GM19239 (cell line): Measurements from ENCODE around the gene SRBD1.
"Not testable (repeated sequence)": the region's sequence is repeated elsewhere in the genome, so short reads cannot be mapped to it uniquely, and the experiment has no call there.

Experiments
- DNase-seq: peaks from one replicate; pipeline ENCODE4 v3.0.0; 2011; ENCODE audit warnings: low spot score; ENCODE audit not compliant: insufficient read length
- FAIRE-seq: peaks from 2 replicates; lab custom pipeline; 2011; peaks lifted over from hg19 to GRCh38; lab: Jason Lieb, UNC

SRBD1 gene

GRCh38 chr2:45438872-45439665, 172.0 kb downstream of the SRBD1 start:
- FAIRE-seq (no peak), DNase-seq (no peak)

- DNase-seq: no peak
- FAIRE-seq: no peak
These were observed 174.6 kb downstream of the SRBD1 start for GRCh38 chr2:45436456-45436855.

DNA sequence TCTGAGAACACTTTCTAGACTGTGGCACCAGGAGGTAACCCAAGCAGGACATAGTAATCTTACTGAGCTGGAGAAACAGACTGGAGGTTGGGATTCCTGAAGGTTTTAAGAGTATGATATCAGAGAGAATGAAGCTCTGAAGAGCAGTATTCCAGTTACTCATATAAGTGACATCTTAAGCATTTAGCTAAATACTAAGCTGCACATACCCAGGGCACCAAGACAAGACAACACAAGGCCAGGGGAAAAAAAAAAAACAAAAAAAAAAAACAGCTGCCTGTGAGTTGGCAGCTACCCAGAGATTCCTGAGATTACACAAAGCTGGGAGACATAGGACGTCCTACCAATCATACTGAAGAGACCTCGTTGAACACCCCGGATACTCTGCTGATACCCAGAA, 175.8 kb downstream of the SRBD1 start:
- DNase-seq (no peak), FAIRE-seq (no peak)

DNA sequence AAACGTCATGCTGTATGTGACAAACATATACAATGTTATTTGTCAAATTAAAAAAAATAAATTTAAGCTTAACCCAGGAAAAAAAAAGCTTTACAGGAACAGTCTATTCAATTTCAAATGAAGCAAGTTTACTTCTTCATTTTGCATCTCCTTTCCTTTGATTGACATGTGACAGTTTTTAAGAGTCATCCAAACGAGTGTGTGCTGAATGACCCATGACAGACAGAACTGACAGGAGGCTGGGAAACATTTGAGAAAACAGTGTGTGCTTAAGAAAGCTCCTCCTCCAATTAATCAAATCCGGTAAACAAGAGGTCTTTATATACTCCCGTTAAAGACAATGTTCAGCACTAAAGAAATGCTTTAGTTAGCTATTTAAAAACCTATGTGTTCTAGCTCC, 177.7 kb downstream of the SRBD1 start:
- DNase-seq (no peak), FAIRE-seq (no peak)

- FAIRE-seq (no peak), DNase-seq (no peak)
These were observed 178.7 kb downstream of the SRBD1 start for GRCh38 chr2:45432406-45432805.

DNA sequence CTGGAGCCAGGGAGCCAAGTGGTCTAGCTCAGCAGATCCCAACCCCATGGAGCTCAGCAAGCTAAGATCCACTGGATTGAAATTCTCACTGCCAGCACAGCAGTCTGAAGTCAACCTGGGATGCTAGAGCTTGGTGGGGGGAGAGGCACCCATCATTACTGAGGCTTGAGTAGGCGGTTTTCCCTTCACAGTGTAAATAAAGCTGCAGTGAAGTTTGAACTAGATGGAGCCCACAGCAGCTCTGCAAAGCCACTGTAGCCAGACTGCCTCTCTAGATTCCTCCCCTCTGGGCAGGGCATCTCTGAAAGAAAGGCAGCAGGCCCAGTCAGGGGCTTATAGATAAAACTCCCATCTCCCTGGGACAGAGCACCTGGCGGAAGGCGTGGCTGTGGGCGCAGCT, 185.0 kb downstream of the SRBD1 start:
- DNase-seq, FAIRE-seq: not testable (repeated sequence)

GRCh38 chr2:45422921-45423320, 188.1 kb downstream of the SRBD1 start:
- FAIRE-seq: no peak
- no peak for DNase-seq

DNA sequence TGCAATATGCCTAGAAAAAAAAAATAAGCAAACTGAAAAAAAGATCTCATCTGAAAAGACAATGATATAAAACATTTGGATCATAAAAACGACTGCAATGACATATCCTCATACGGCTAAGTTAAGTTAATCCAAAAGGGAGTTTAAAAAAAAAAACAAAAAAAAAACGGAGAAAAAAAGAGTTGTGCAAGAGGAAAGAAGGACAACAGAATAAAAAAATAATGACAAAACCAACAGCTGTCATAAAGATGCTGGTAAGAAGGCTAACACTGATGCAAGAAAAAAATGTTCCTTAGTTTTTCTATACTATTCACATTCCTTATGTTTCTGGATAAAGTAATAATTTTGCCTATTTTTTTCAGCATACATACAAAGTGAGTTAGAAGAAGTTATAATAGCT, 192.5 kb downstream of the SRBD1 start:
- no peak for DNase-seq
- no peak for FAIRE-seq

DNA sequence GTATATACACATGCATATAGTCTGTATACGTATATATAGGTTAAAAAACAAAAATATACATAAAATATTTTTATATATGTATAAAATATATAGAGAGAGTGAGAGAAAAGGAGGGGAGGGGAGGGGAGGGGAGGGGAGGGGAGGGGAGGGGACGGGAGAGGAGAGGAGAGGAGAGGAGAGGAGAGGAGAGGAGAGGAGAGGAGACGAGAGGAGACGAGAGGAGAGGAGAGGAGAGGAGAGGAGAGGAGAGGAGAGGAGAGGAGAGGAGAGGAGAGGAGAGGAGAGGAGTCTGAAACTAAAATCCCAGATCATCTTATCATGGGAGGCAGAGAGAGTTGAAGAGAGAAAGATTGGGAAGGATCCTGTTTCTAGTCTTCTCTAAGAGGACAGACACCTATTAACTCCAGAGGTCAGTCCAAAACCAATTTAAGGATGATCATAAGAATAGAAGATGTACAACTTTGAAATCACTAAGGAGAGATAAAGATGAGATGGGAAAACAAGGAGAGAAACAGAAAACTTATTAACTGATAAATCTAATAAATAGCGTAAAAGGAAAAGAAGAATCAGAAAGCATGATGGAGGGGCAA, 195.4 kb downstream of the SRBD1 start:
- peak; percentile 8 for FAIRE-seq
- DNase-seq: no peak

GRCh38 chr2:45412754-45413379, 198.2 kb downstream of the SRBD1 start:
- FAIRE-seq: no peak
- no peak for DNase-seq

DNA sequence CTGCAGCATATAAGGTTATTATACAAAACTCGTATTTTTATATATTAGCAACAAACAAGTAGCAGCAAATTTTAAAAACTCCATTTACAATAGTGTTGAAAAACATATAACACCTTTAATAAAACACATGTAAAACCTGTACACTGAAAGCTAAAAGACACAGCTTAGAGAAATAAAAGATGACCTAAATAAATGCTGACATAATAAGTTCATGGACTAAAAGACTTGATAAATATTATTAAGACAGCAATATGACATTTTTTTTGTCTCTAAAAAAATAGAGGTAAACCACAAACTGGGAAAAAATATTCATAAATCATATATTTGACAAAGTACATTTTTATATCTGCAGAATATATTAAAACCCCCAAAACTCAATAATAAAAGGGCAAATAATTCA, 201.4 kb downstream of the SRBD1 start:
- DNase-seq: no peak
- no peak for FAIRE-seq

DNA sequence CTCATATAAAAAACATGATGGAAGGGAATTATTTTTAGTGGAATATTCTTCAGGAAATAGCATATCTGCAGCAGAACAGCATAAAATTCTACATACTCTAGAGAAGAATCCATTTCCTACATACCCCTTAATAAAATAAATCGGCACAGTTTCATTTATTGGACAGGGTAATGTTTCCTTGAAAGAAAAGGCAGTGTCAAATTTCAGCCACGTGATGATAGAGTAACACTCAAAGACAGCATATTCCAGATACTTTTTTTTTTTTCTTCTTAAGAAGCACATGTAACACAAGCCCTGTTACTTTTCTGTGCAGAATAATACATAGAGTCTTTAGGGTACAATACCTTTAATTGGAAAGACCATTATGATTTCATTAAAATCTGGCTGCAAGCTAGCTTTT, 204.4 kb downstream of the SRBD1 start:
- FAIRE-seq (no peak), DNase-seq (no peak)

GRCh38 chr2:45404807-45405297, 206.2 kb downstream of the SRBD1 start:
- FAIRE-seq (no peak), DNase-seq (no peak)

GRCh38 chr2:45403036-45403435, 208.0 kb downstream of the SRBD1 start:
- DNase-seq (no peak), FAIRE-seq (no peak)

GRCh38 chr2:45401431-45401922, 209.6 kb downstream of the SRBD1 start:
- FAIRE-seq (no peak), DNase-seq (no peak)

DNA sequence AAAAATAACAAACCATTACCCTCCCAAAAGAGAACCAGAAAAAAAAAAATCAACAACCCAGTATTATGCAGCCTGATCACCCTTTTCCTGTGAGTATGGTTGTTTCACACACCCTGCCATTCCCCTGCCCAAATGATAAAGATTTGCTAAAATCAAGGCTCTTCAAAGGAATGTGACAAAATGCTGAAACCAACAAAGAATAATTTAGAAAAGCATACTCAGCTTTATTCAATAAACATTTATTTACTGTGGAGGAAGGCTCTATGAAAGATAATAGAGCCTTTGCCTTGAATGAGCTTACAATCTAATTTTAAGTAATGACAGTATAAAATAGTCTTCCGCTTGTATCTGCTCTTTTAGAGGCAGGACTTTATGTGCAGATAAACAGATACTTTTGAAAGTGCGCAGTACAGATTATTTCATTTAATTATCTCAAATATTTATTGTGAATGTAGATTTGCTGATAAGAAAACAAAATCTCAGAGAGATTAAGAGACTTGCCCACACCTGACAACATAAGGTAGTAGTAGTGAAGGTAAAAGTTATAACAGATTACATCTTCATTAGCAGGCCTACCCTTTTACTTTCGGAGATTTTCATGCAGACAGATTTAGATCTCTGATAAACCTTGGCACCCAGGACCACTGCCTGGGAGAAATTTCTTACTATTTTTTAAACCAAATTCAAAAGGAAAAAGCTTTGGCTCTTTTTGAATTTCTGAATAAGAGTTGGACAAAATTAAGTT, 211.9 kb downstream of the SRBD1 start:
- DNase-seq: no peak
- no peak for FAIRE-seq

GRCh38 chr2:45397292-45397691, 213.8 kb downstream of the SRBD1 start:
- DNase-seq (no peak), FAIRE-seq (no peak)

DNA sequence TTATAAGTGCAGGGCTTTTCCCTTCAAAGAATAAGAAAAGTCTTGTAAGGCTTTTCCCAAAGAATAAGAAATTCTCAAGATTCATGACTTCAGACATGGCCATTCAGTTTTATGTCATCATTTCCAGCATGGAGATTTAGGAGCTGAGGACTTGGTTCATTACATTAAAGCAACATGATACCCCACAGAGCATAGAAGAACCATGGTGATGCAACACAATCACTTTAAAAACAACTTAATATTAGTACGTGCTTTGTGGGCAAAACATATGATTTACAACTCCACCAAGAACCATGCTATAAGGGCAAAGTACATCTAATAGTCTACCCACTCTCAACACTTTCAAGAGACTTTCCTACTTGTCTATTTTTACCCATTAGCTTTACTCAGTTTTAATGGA, 214.4 kb downstream of the SRBD1 start:
- DNase-seq (no peak), FAIRE-seq (peak; percentile 62)

DNA sequence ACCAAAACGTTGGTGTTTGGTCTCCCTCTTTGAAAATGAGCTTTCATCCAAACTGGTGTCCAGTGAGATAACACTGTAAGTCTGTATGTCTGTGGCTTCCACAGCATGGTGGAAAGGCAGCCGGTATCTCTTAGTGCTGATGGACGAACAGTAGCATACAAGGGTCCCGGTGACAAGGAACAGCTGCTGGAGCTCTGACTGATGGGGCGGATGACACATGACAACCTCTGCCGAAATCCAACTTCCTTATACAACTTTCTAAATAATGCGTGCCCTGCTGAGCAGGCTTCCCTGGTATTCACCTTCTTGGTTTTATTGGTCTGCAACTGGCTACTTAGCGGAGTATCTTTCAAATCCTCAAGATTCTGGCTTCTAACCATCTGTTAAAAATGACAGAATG, 216.2 kb downstream of the SRBD1 start:
- FAIRE-seq: no peak
- no peak for DNase-seq

DNA sequence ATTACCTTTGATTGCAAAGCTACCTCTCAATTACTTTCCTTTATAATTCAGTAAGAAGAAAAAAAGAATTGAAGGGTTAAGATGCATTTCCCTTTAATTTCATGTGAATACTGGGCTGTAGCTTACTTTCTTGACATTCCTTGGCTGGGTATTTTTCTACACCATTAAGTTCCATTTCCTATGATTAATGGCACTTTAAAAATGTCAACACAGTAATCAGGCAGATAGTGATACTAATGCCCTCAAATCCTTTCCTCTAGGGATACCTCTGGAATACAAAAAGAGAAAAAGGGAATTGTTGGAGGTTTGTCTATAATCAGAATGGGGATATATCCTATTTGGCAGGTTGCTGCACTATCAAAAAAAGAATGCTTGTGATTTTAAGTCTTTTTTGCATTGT, 216.9 kb downstream of the SRBD1 start:
- DNase-seq (no peak), FAIRE-seq (no peak)

DNA sequence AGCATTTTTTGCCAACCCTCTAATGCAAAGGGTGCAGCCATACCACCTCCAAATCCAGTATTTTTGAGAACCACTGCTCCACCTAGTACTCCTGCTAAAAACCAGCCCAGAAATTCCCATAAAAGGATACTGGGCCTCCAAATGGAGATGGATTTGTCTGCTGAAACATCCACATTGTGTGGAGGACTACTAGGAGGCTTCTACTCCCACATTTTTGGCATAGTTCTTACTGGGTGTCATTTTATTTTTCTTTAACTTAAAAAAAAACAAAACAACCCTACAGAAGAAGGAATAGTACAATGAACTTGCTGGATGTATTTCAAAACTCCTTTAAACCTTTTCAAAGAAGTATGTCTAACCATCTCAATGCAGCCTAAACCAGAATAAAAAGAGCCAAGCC, 219.2 kb downstream of the SRBD1 start:
- DNase-seq (no peak), FAIRE-seq (no peak)
